ENCODE results near the gene EVA1C. TPM values are rescaled to one million over a fixed set of nuclear protein-coding genes. Genes with fewer than 3 reads are reported as not detected.
"Not testable (repeated sequence)": the region's sequence is repeated elsewhere in the genome, so short reads cannot be mapped to it uniquely, and the experiment has no call there.

Gene EVA1C
- total RNA-seq, 1 donor from 2014 or later, result 8.2 TPM

DNA sequence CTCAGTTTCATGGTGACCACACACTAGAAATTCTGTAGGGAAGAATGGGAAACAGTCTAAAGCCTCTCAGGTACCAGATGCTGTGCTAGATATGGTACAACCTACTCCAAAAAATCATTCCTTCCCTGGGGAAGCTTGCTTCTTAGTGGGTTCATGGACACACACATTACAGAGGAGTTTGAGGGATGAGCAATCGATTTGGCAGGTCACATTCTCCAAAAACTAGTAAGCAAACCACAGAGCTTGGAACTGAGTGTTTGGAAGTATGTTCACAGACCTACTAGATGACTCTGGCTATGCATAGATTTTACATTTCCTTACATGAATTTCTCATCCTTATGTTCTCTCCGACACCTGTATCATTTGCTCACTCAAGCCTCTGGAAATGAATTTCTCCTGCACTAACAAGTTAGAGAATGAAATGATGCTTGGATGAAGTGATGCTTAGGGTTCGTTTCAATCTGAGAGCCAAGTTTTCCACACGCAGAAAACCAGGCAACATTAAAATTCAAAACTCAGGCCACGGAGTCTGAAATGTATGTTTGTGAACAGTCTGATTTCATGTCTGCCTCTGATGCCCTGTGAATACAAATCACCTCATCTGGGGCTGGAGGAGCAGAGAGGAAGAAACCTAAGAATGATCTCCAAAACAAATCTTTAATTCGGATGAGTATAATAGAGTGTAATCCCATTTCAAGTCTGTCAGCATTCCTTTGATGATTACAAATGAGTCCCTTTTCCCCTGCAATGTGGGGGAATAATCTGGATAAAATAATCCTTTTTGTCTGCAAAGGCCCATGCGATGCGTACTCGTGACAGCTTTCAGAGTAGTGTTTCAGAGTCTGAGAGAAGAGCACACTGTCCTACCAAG is 11.0 kb downstream of the EVA1C start:
- Mint-ChIP-seq H3K27ac (no peak overlapping the region), H3K27me3 (no peaks in the 10 kb centered on the region), H3K36me3 (ENCODE audit: low read depth) (peaks cover 2% of the 10 kb centered on the region), H3K4me3 (no peak overlapping the region), H3K9me3 (no peaks in the 10 kb centered on the region), H3K4me1 (no peaks in the 10 kb centered on the region)
- DNase-seq, result no peak
- intact Hi-C loops (cut with micrococcal nuclease), result no loop called here

GRCh38 chr21:32424191-32424535 is 11.7 kb downstream of the EVA1C start:
- Mint-ChIP-seq H3K27me3 (no peaks in the 10 kb centered on the region), H3K36me3 (ENCODE audit: low read depth) (peaks cover 2% of the 10 kb centered on the region), H3K4me1 (no peaks in the 10 kb centered on the region), H3K9me3 (no peaks in the 10 kb centered on the region), H3K27ac (no peak overlapping the region), H3K4me3 (no peak overlapping the region)
- DNase-seq, result no peak
- intact Hi-C loops (cut with micrococcal nuclease), result no loop called here

GRCh38 chr21:32424674-32425073 is 12.2 kb downstream of the EVA1C start:
- no peak overlapping the region for H3K4me3 Mint-ChIP-seq
- H3K4me1 Mint-ChIP-seq, result no peaks in the 10 kb centered on the region
- no peaks in the 10 kb centered on the region for H3K9me3 Mint-ChIP-seq
- H3K27me3 Mint-ChIP-seq, result no peaks in the 10 kb centered on the region
- intact Hi-C loops (cut with micrococcal nuclease), result no loop called here
- H3K27ac Mint-ChIP-seq, result no peak overlapping the region
- H3K36me3 Mint-ChIP-seq (ENCODE audit: low read depth), result peaks cover 2% of the 10 kb centered on the region
- DNase-seq, result no peak

DNA sequence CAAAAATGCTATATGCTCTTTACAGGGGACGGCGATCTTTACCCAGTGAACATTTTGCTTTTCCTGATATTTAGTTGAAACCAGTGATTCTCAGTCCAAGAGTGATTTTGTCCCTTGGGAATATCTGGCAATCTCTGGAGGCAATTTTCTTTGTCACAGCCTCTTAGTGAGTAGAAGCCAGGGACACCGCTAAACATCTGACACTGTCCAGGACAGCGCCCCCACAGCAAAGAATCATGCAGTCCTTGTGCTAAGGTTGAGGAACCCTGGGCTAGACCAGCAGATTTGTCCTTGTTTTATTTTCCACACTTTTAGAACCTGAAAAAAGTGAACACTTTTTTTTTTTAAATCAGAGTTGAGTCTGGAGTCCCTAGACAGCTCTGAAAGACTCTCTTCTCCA is 13.1 kb downstream of the EVA1C start:
- intact Hi-C loops (cut with micrococcal nuclease), result no loop called here
- Mint-ChIP-seq H3K4me3 (no peak overlapping the region), H3K27ac (no peak overlapping the region), H3K36me3 (ENCODE audit: low read depth) (peaks cover 2% of the 10 kb centered on the region), H3K4me1 (no peaks in the 10 kb centered on the region), H3K9me3 (no peaks in the 10 kb centered on the region), H3K27me3 (no peaks in the 10 kb centered on the region)
- no peak for DNase-seq

- Mint-ChIP-seq H3K4me1 (no peaks in the 10 kb centered on the region), H3K36me3 (ENCODE audit: low read depth) (peaks cover 2% of the 10 kb centered on the region), H3K9me3 (no peaks in the 10 kb centered on the region), H3K27ac (no peak overlapping the region), H3K27me3 (no peaks in the 10 kb centered on the region), H3K4me3 (no peak overlapping the region)
- DNase-seq, result no peak
- intact Hi-C loops (cut with micrococcal nuclease), result no loop called here
Observed at GRCh38 chr21:32426066-32426465, 13.6 kb downstream of the EVA1C start.

- peaks cover 2% of the 10 kb centered on the region for H3K36me3 Mint-ChIP-seq (ENCODE audit: low read depth)
- no peaks in the 10 kb centered on the region for H3K9me3 Mint-ChIP-seq
- intact Hi-C loops (cut with micrococcal nuclease), result no loop called here
- H3K4me3 Mint-ChIP-seq, result no peak overlapping the region
- H3K4me1 Mint-ChIP-seq, result no peaks in the 10 kb centered on the region
- H3K27ac Mint-ChIP-seq, result no peak overlapping the region
- no peaks in the 10 kb centered on the region for H3K27me3 Mint-ChIP-seq
- DNase-seq, result no peak
Observed at GRCh38 chr21:32426592-32427051, 14.1 kb downstream of the EVA1C start.

DNA sequence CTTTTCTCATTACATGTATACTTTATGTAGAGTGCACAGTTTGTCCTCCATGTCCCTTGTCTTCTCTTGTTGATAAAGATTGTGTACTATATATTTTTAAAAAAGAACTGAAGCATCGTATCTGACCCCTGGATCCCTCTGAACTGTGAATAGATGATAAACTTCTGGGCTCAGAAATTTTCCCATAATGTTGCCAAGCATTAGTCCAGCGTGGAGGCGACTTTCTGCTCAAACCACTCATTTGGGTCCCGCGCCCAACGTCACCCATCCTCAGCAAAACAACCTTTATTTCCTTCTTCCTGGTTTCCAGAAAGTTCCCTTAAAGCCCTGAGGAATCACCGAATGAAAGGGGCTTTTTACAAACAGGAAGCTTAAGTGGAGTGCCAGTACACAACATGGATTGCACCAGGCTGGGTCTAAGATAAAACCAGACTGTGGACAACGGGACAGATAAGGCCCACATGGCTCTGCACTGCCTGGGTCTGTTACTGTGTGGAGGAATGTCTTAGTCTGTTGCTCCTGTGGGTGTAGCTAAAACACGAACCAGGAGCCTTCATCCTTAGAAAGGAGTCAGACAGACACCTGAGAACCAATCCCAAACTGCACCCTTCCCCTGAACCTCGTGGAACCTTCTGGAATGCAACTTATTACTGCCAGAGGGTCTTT is 15.6 kb downstream of the EVA1C start:
- DNase-seq, result no peak
- no peaks in the 10 kb centered on the region for H3K4me1 Mint-ChIP-seq
- intact Hi-C loops (cut with micrococcal nuclease), result no loop called here
- H3K9me3 Mint-ChIP-seq, result no peaks in the 10 kb centered on the region
- H3K27ac Mint-ChIP-seq, result no peak overlapping the region
- no peaks in the 10 kb centered on the region for H3K27me3 Mint-ChIP-seq
- H3K4me3 Mint-ChIP-seq, result no peak overlapping the region
- H3K36me3 Mint-ChIP-seq (ENCODE audit: low read depth), result peaks cover 2% of the 10 kb centered on the region

DNA sequence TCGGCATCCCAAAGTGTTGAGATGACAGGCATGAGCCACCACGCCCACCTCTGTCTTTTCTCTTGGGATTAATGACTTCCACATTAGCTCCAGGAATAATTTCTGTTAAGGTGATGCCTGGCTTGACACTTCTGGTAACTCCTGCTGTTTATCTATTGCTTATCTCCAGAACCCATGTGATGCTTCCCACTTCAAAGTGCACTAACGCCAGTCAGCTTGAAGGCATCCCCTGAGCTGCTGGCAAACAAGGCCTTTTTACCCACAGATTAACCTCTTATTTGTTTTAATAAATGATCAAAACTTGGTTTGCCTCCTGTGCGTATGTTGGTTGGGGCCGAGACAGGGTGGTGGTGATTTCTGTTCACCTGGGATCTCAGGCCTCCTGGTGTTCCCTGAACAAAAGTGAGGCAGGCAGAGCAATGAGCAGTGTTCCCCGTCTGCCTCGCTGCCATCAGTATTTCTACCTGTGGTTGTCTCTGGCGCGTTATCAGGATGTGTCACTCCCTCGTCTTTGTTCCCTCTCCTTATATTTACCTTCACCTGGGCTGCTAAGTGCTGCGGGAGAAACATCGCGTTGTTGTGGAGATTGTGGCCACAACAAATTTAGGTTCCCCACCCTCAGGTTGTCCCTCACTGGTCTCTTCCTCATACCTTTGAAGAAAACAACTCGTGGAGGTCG is 20.6 kb downstream of the EVA1C start:
- H3K27me3 Mint-ChIP-seq; DNase-seq; H3K27ac Mint-ChIP-seq; H3K9me3 Mint-ChIP-seq; H3K4me1 Mint-ChIP-seq; H3K4me3 Mint-ChIP-seq; intact Hi-C loops (cut with micrococcal nuclease); H3K36me3 Mint-ChIP-seq (ENCODE audit: low read depth): not testable (repeated sequence)

DNA sequence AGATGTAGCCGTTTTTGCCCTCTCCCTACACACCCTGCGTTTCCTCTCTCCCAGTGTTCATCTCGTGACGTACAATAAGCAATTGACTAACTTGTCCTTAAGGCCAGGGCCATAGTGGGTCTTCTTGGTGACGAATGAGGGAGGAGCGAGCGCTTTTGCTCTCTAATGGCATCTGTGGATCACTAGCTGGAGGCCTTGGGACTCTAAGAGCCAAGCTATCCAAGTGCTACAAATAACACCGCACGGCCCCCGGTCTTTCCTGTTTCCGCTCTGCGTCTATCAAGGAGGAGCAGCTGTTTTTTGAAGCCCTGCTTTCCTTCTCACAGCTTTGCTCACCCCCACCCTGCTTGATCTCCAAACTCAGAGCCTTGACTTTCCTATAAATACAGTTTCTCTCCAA is 25.2 kb downstream of the EVA1C start:
- intact Hi-C loops (cut with micrococcal nuclease), result no loop called here
- Mint-ChIP-seq H3K27ac (no peak overlapping the region), H3K4me1 (peaks cover 5% of the 10 kb centered on the region), H3K36me3 (ENCODE audit: low read depth) (no peaks in the 10 kb centered on the region), H3K4me3 (no peak overlapping the region), H3K27me3 (no peaks in the 10 kb centered on the region), H3K9me3 (peaks cover 3% of the 10 kb centered on the region)
- DNase-seq, result no peak

DNA sequence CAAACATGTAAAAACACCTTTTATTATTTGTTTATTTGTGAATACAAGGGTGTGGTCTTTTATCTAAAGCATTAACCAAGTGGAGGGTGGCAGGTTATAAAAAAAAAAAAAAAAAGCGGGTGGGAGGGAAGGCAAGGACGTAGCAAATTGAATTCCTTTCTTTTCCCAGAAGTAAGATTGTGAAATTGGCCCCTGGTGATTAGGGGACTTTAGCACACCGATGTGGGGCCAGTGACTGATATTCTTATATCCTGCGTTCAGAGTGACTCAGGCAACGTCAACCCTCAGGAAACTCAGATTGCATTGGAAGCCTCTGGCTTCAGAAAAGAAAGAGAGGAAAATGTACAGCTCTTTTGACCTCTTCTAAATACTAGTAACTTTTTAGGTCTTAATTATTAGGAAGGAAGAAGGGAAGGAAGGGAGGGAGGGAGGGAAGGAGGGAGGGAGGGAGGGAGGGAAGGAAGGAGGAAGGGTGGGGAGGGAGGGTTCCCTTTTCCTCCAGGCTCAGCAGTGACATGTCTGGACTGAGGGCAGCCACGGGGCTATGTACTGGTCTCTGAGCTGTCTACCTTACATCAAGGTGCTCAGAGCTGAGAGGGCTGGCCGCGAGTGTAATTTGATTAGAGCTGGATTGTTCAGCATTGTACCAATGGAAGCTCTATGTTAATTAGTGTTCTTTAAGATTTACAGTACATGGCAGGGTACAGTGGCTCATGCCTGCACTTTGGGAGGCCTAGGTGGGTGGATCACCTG is 30.2 kb downstream of the EVA1C start:
- Mint-ChIP-seq H3K27me3 (no peaks in the 10 kb centered on the region), H3K4me3 (no peak overlapping the region), H3K9me3 (peaks cover 9% of the 10 kb centered on the region), H3K36me3 (ENCODE audit: low read depth) (no peaks in the 10 kb centered on the region), H3K4me1 (peaks cover 3% of the 10 kb centered on the region), H3K27ac (no peak overlapping the region)
- intact Hi-C loops (cut with micrococcal nuclease), result no loop called here
- no peak for DNase-seq

DNA sequence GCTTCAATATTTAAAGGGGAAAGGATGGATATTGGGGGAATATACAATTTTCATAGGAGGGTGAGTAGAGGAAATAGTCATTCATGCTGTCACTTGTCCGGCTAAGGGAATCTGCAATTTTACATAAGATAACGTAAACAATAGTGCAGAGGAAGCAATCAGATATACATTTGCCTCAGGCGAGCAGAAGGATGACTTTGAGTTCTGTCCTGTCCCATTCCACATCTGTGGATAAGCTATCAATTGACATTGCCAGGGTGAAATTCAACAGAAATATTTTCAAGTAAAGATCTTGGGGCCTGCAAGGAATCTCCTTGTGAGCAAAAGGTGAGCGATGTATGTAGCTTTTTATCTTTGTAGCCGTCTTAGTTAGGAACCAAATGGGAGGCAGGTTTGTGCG is 32.6 kb downstream of the EVA1C start:
- Mint-ChIP-seq H3K9me3 (peaks cover 7% of the 10 kb centered on the region), H3K27me3 (no peaks in the 10 kb centered on the region), H3K4me1 (no peaks in the 10 kb centered on the region), H3K36me3 (ENCODE audit: low read depth) (no peaks in the 10 kb centered on the region), H3K4me3 (no peak overlapping the region), H3K27ac (no peak overlapping the region)
- intact Hi-C loops (cut with micrococcal nuclease), result no loop called here
- no peak for DNase-seq

GRCh38 chr21:32446440-32446839 is 33.9 kb downstream of the EVA1C start:
- H3K4me3 Mint-ChIP-seq, result not testable (repeated sequence)

GRCh38 chr21:32447224-32447623 is 34.7 kb downstream of the EVA1C start:
- Mint-ChIP-seq H3K27ac (no peak overlapping the region), H3K27me3 (no peaks in the 10 kb centered on the region), H3K4me3 (no peak overlapping the region), H3K9me3 (peaks cover 6% of the 10 kb centered on the region), H3K4me1 (no peaks in the 10 kb centered on the region), H3K36me3 (ENCODE audit: low read depth) (no peaks in the 10 kb centered on the region)
- no peak for DNase-seq
- intact Hi-C loops (cut with micrococcal nuclease), result no loop called here

More at GRCh38 chr21:32446440-32446839, 33.9 kb downstream of the EVA1C start:
- H3K36me3 Mint-ChIP-seq (ENCODE audit: low read depth); H3K9me3 Mint-ChIP-seq; intact Hi-C loops (cut with micrococcal nuclease); H3K27ac Mint-ChIP-seq; H3K4me1 Mint-ChIP-seq; DNase-seq; H3K27me3 Mint-ChIP-seq: not testable (repeated sequence)
